Mononuclear cell (primary cell): Measurements from ENCODE around the gene KLHL21. TPM values are rescaled to one million over a fixed set of nuclear protein-coding genes. Genes with fewer than 3 reads are reported as not detected.

ENCODE experiments used
- total RNA-seq: library from RNA; depleted of rRNA; stranded (reverse); fragments of >200 nt; gene quantifications from one replicate; pipeline ENCODE4 v1.2.3, GENCODE V29; 2012

The KLHL21 gene
- total RNA-seq, 1 donor = 57.4 TPM

Other genes with a start within 250 kb of the KLHL21 start
- 2.1 TPM for gene ACOT7, start 209.1 kb downstream of the KLHL21 start, total RNA-seq
- not detected for gene HES2, start 182.9 kb downstream of the KLHL21 start, total RNA-seq
- 0.52 TPM for gene ESPN, start 178.1 kb downstream of the KLHL21 start, total RNA-seq
- 60.7 TPM for gene TNFRSF25, start 136.7 kb downstream of the KLHL21 start, total RNA-seq
- 2.1 TPM for gene PLEKHG5, start 111.2 kb downstream of the KLHL21 start, total RNA-seq
- gene NOL9, start 48.4 kb downstream of the KLHL21 start, total RNA-seq = 73.4 TPM
- gene TAS1R1, start 47.6 kb downstream of the KLHL21 start, total RNA-seq = 0.10 TPM
- gene ZBTB48, start 22.9 kb downstream of the KLHL21 start, total RNA-seq = 13.1 TPM
- 4.7 TPM for gene PHF13, start 10.9 kb upstream of the KLHL21 start, total RNA-seq
- 7.6 TPM for gene THAP3, start 22.0 kb upstream of the KLHL21 start, total RNA-seq
- 17.3 TPM for gene DNAJC11, start 98.9 kb upstream of the KLHL21 start, total RNA-seq
- gene CAMTA1, start 182.6 kb upstream of the KLHL21 start, total RNA-seq = 71.6 TPM